Measurements from ENCODE around the gene PRKAG2. TPM values are rescaled to one million over a fixed set of nuclear protein-coding genes. Genes with fewer than 3 reads are reported as not detected.

PRKAG2 gene
- total and polyA plus RNA-seq, 2 of the 8 experiments (the other 6 are each of a cell fraction or from before 2014, with no cell fraction given), result 7.5 to 18.1 TPM

- no peak for TF ChIP-seq CBX8 (IDR thresholded peaks at IDR 0.05; ENCODE audit: borderline replicate concordance, low read depth, low read length)
- TF ChIP-seq CHD7 (IDR thresholded peaks at IDR 0.05; ENCODE audit: insufficient replicate concordance, low read length), result no peak
- no peak for TF ChIP-seq ZNF274 (IDR thresholded peaks at IDR 0.05; ENCODE audit: borderline replicate concordance, extremely low read depth, low read length)
- no peak for TF ChIP-seq EGR1 (IDR thresholded peaks at IDR 0.05; ENCODE audit: borderline replicate concordance, low read depth, low read length)
- no peak for TF ChIP-seq RBBP5 (IDR thresholded peaks at IDR 0.05; ENCODE audit: borderline replicate concordance, low read depth, low read length)
- no peak for TF ChIP-seq POLR2A (IDR thresholded peaks at IDR 0.05; ENCODE audit: control extremely low read depth in 1 of 2, low read depth in 2 of 2, low read length in 2 of 2)
- no peak for TF ChIP-seq BCL11A (IDR thresholded peaks at IDR 0.05; ENCODE audit: low read depth in 2 of 2, low read length in 2 of 2)
- no peak for TF ChIP-seq KDM1A (IDR thresholded peaks at IDR 0.05; ENCODE audit: borderline replicate concordance, low read length)
Measured at GRCh38 chr7:151686826-151687225, 190.1 kb downstream of the PRKAG2 start (continued).

Measured in H1 (cell line).